ENCODE data around the gene AGO3. TPM values are rescaled to one million over a fixed set of nuclear protein-coding genes. Genes with fewer than 3 reads are reported as not detected.

The AGO3 gene
- total and polyA plus RNA-seq, 10 of the 15 experiments (the other 5 are each of a cell fraction or from before 2014, with no cell fraction given): 3.9 to 35.2 (median 12.5) TPM

GRCh38 chr1:36099681-36100341, 168.9 kb downstream of the AGO3 start (continued):
- TF ChIP-seq PBX3 (IDR thresholded peaks at IDR 0.05; ENCODE audit: insufficient replicate concordance, low read depth, low read length): no peak
- peak; percentile 55 for TF ChIP-seq KLF5 (IDR thresholded peaks at IDR 0.05; ENCODE audit: partially characterized antibody)
- TF ChIP-seq NR2C2 (IDR thresholded peaks at IDR 0.05; ENCODE audit: borderline replicate concordance, control insufficient read depth, insufficient read length, low read depth): no peak
- 0 out of 2 replicates have a peak, but pooled peaks have one; percentile 30 for TF ChIP-seq ZNF207 (IDR thresholded peaks at IDR 0.05; ENCODE audit: borderline replicate concordance)
- TF ChIP-seq CHD4 (IDR thresholded peaks at IDR 0.05): no peak
- TF ChIP-seq SKIL (IDR thresholded peaks at IDR 0.05; ENCODE audit: low read depth, poor library complexity, severe bottlenecking): no peak
- TF ChIP-seq SMARCA5 (IDR thresholded peaks at IDR 0.05): 0 out of 2 replicates have a peak, but pooled peaks have one; percentile 69
- no peak for TF ChIP-seq JUNB (IDR thresholded peaks at IDR 0.05)
- TF ChIP-seq IRF4 (IDR thresholded peaks at IDR 0.05; ENCODE audit: low read depth, low read length): peak; percentile 13; the same call in 1 of the 2 replicates
- no peak for TF ChIP-seq JUND (IDR thresholded peaks at IDR 0.05; ENCODE audit: low read depth, low read length)
- peak; percentile 95 for TF ChIP-seq RAD21 (IDR thresholded peaks at IDR 0.05; ENCODE audit: insufficient read depth, low read depth, low read length)
- TF ChIP-seq ATF7 (IDR thresholded peaks at IDR 0.05; ENCODE audit: low read depth): no peak
- no peak for TF ChIP-seq ZZZ3 (IDR thresholded peaks at IDR 0.05; ENCODE audit: control insufficient read depth, insufficient read length, low read depth)
- no peak for TF ChIP-seq YY1 (IDR thresholded peaks at IDR 0.05; ENCODE audit: low read depth, low read length)
- no peak for TF ChIP-seq EZH2 (IDR thresholded peaks at IDR 0.05; ENCODE audit: borderline replicate concordance, control insufficient read depth, low read depth, low read length)
- TF ChIP-seq SP1 (IDR thresholded peaks at IDR 0.05; ENCODE audit: low read depth, low read length): no peak
- no peak for TF ChIP-seq PKNOX1 (IDR thresholded peaks at IDR 0.05)
- peak; percentile 94 for TF ChIP-seq SMC3 (IDR thresholded peaks at IDR 0.05; ENCODE audit: borderline replicate concordance, low read length)
- no peak for TF ChIP-seq TBL1XR1 (IDR thresholded peaks at IDR 0.05; ENCODE audit: low read depth, low read length)
- no peak for TF ChIP-seq TAF1 (IDR thresholded peaks at IDR 0.05; ENCODE audit: borderline replicate concordance, low read depth, low read length)
- no peak for TF ChIP-seq PAX5 (IDR thresholded peaks at IDR 0.05; ENCODE audit: borderline replicate concordance, low read depth, low read length)
- peak; percentile 82 to 88 (median 86) for TF ChIP-seq CTCF (IDR thresholded peaks at IDR 0.05 in 2 of 3, conservative IDR thresholded peaks at IDR 0.05 in 1 of 3; ENCODE audit: control insufficient read depth in 2 of 3, extremely low read depth in 1 of 3, insufficient read depth in 1 of 3, low read depth in 3 of 3, low read length in 3 of 3)
- 0 out of 2 replicates have a peak, but pooled peaks have one; percentile 44 for TF ChIP-seq FOXM1 (IDR thresholded peaks at IDR 0.05; ENCODE audit: low read depth, low read length)
